ENCODE results near the gene PIK3CD.

GRCh38 chr1:9763914-9764313, 112.4 kb downstream of the PIK3CD start:
- TF ChIP-seq CTCF (IDR thresholded peaks at IDR 0.05) (no peak), POLR2A (IDR thresholded peaks at IDR 0.05) (no peak)
